Activated naive CD8-positive, alpha-beta T cell (primary cell): ENCODE results near the gene C1orf105.
"Not testable (repeated sequence)": the region's sequence is repeated elsewhere in the genome, so short reads cannot be mapped to it uniquely, and the experiment has no call there.

Source experiments
- H3K27ac Mint-ChIP-seq: one replicate; pipeline ENCODE4 v1.8.0; 2021; ENCODE audit warnings: mixed read lengths
- H3K27me3 Mint-ChIP-seq: one replicate; pipeline ENCODE4 v1.8.0; 2021; ENCODE audit warnings: mixed read lengths
- H3K36me3 Mint-ChIP-seq: one replicate; pipeline ENCODE4 v1.8.0; 2021; ENCODE audit warnings: mixed read lengths
- H3K4me1 Mint-ChIP-seq: one replicate; pipeline ENCODE4 v1.8.0; 2021; ENCODE audit warnings: low read depth, mixed read lengths
- H3K4me3 Mint-ChIP-seq: one replicate; pipeline ENCODE4 v1.8.0; 2021; ENCODE audit warnings: mild to moderate bottlenecking, mixed read lengths
- H3K9me3 Mint-ChIP-seq: one replicate; pipeline ENCODE4 v1.8.0; 2021; ENCODE audit warnings: low read depth, mixed read lengths

Gene C1orf105

GRCh38 chr1:172429331-172430127 is 9.0 kb downstream of the C1orf105 start:
- H3K4me3 Mint-ChIP-seq: no peak overlapping the region
- no peaks in the 10 kb centered on the region for H3K27me3 Mint-ChIP-seq
- peaks cover 43% of the 10 kb centered on the region for H3K4me1 Mint-ChIP-seq
- H3K9me3 Mint-ChIP-seq: no peaks in the 10 kb centered on the region
- H3K36me3 Mint-ChIP-seq: peaks cover 3% of the 10 kb centered on the region
- H3K27ac Mint-ChIP-seq: no peak overlapping the region

DNA sequence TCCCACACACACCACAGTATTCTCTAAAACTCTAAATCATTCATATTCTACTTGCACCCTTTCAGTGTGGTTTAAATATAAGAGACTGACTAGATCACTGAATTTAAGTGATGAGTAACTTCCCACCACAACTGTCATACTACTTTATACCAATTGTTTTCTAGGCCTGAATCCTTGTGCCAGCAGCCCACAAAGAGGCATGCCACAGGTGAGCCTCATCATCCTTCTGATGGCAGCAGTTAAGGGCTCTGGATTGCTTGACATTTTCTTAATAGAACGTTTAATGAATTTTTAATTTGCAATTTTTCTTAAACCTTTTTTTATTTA is 9.6 kb downstream of the C1orf105 start:
- Mint-ChIP-seq H3K4me3 (no peak overlapping the region), H3K27ac (no peak overlapping the region), H3K9me3 (no peaks in the 10 kb centered on the region), H3K4me1 (peaks cover 43% of the 10 kb centered on the region), H3K27me3 (no peaks in the 10 kb centered on the region), H3K36me3 (peaks cover 3% of the 10 kb centered on the region)

- Mint-ChIP-seq H3K36me3 (peaks cover 3% of the 10 kb centered on the region), H3K9me3 (no peaks in the 10 kb centered on the region), H3K4me1 (peaks cover 43% of the 10 kb centered on the region), H3K27me3 (no peaks in the 10 kb centered on the region), H3K4me3 (peak overlapping the region; percentile 54), H3K27ac (peak overlapping the region; percentile 72)
Measured at GRCh38 chr1:172431204-172431603, 10.7 kb downstream of the C1orf105 start.

- H3K4me3 Mint-ChIP-seq: peak overlapping the region; percentile 54
- peak overlapping the region; percentile 72 for H3K27ac Mint-ChIP-seq
- H3K27me3 Mint-ChIP-seq: no peaks in the 10 kb centered on the region
- no peaks in the 10 kb centered on the region for H3K9me3 Mint-ChIP-seq
- H3K36me3 Mint-ChIP-seq: peaks cover 3% of the 10 kb centered on the region
- peaks cover 43% of the 10 kb centered on the region for H3K4me1 Mint-ChIP-seq
Measured at GRCh38 chr1:172431721-172432192, 11.3 kb downstream of the C1orf105 start.

GRCh38 chr1:172437183-172437582 is 16.7 kb downstream of the C1orf105 start:
- not testable (repeated sequence) for H3K27me3 Mint-ChIP-seq, H3K9me3 Mint-ChIP-seq, H3K4me3 Mint-ChIP-seq, H3K36me3 Mint-ChIP-seq, H3K27ac Mint-ChIP-seq
- H3K4me1 Mint-ChIP-seq: peaks cover 39% of the 10 kb centered on the region

- Mint-ChIP-seq H3K27me3 (no peaks in the 10 kb centered on the region), H3K27ac (peak overlapping the region; percentile 94), H3K4me1 (peaks cover 40% of the 10 kb centered on the region)
Measured at GRCh38 chr1:172442404-172442803, 21.9 kb downstream of the C1orf105 start.

GRCh38 chr1:172442843-172443565 is 22.5 kb downstream of the C1orf105 start:
- Mint-ChIP-seq H3K4me1 (peaks cover 40% of the 10 kb centered on the region), H3K4me3 (peak overlapping the region; percentile 95), H3K36me3 (peaks cover 2% of the 10 kb centered on the region), H3K27me3 (no peaks in the 10 kb centered on the region), H3K9me3 (no peaks in the 10 kb centered on the region), H3K27ac (peak overlapping the region; percentile 94)

More at GRCh38 chr1:172442404-172442803, 21.9 kb downstream of the C1orf105 start:
- Mint-ChIP-seq H3K36me3 (peaks cover 2% of the 10 kb centered on the region), H3K9me3 (no peaks in the 10 kb centered on the region), H3K4me3 (peak overlapping the region; percentile 95)

- H3K27ac Mint-ChIP-seq: peak within 1 kb of the TSS; percentile 94
- peaks cover 40% of the 10 kb centered on the region for H3K4me1 Mint-ChIP-seq
- peak within 1 kb of the TSS; percentile 95 for H3K4me3 Mint-ChIP-seq
- H3K27me3 Mint-ChIP-seq: no peaks in the 10 kb centered on the region
- no peaks in the 10 kb centered on the region for H3K9me3 Mint-ChIP-seq
- H3K36me3 Mint-ChIP-seq: no peaks in the 10 kb centered on the region
Measured at GRCh38 chr1:172443666-172444453, 23.4 kb downstream of the C1orf105 start, which contains the start of gene PIGC. TSS of gene PIGC (minus strand) at chr1:172444069. CDS start at chr1:172442622, 1,447 bp downstream.

- Mint-ChIP-seq H3K36me3 (no peaks in the 10 kb centered on the region), H3K9me3 (no peaks in the 10 kb centered on the region), H3K27ac (no peak overlapping the region), H3K4me3 (no peak overlapping the region), H3K27me3 (no peaks in the 10 kb centered on the region), H3K4me1 (peaks cover 38% of the 10 kb centered on the region)
Measured at GRCh38 chr1:172446547-172446946, 26.1 kb downstream of the C1orf105 start.

- Mint-ChIP-seq H3K36me3 (no peaks in the 10 kb centered on the region), H3K4me3 (no peak overlapping the region), H3K27ac (no peak overlapping the region), H3K27me3 (no peaks in the 10 kb centered on the region), H3K4me1 (peaks cover 27% of the 10 kb centered on the region), H3K9me3 (no peaks in the 10 kb centered on the region)
Measured at GRCh38 chr1:172447641-172448040, 27.2 kb downstream of the C1orf105 start.

DNA sequence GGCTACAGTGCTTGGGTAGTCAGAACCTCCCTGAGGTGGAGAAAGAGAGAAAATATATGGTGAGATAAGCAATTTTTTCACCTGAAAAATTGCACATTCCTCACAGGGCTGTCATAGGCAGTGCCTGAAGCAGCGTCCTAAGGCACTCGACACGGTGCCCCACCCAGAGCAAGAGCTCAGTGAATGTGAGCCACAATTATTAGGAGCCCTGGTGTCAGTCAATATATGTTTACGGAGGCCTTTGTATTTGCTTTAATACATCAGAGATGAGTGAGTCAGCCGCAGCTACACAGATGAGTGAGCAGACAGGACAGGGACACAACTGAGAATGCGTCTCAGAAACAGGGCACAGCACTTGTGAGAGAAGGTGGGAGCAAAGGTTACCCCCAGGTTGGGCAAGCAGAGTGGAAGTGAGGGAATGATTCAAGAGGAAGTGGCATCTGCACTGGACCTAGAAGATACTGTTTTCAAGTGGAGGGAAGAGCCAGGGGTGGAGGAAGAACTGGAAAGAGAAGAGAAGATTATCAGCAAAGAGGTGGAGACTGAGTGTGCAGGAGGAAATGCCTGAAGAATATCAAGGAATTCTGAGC is 28.6 kb downstream of the C1orf105 start:
- no peaks in the 10 kb centered on the region for H3K27me3 Mint-ChIP-seq
- H3K27ac Mint-ChIP-seq: no peak overlapping the region
- no peaks in the 10 kb centered on the region for H3K9me3 Mint-ChIP-seq
- H3K4me1 Mint-ChIP-seq: peaks cover 19% of the 10 kb centered on the region
- H3K36me3 Mint-ChIP-seq: no peaks in the 10 kb centered on the region
- H3K4me3 Mint-ChIP-seq: no peak overlapping the region

DNA sequence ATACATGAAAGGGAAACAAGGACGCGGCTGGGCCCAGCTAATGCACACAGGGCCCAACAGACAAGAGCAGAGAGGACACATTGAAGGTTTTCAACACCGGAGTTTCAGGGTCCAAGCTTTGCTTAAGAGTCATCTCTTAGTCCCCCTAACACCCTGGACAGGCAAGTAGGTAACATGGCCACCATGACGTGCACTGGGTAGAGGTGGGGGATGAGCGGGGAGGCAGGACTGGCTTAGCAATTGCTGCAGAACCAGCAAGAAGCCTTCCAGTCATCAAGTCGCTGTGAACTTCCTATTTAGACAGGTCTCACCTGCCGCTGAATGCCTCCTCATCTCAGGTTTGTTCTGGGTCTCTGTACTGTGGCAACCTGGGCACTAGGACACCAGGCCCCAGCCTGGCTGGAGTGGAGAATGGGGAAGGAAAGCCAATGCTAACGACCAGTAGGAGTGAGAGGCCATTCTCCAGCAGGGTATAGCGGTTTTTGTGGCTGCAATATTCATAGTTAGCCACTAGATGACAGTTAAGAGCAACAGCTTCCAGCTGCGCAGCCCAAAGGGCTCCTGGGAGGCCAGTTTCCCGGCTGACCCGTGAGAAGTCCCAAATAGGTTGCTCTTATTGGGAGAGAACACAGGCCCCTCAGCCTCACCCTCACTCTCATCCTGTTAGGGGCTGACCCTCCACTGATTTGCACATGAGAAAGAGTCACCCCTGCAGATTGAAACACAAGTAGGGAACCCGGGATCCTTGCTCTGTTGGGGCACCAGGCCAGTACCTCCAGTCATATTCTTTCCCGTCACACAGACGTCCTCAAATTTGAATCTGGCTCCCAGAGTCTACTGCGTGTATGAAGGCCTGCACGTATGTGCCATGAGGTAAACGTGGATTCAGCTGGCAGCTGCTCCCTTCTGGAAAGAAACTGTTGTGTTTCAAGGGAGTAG is 29.4 kb downstream of the C1orf105 start:
- Mint-ChIP-seq H3K27me3 (no peaks in the 10 kb centered on the region), H3K27ac (no peak overlapping the region), H3K4me1 (peaks cover 14% of the 10 kb centered on the region), H3K4me3 (no peak overlapping the region), H3K36me3 (no peaks in the 10 kb centered on the region), H3K9me3 (no peaks in the 10 kb centered on the region)

GRCh38 chr1:172450524-172450885 is 30.0 kb downstream of the C1orf105 start:
- peaks cover 14% of the 10 kb centered on the region for H3K4me1 Mint-ChIP-seq
- H3K4me3 Mint-ChIP-seq: no peak overlapping the region
- no peaks in the 10 kb centered on the region for H3K9me3 Mint-ChIP-seq
- no peaks in the 10 kb centered on the region for H3K27me3 Mint-ChIP-seq
- no peak overlapping the region for H3K27ac Mint-ChIP-seq
- no peaks in the 10 kb centered on the region for H3K36me3 Mint-ChIP-seq

GRCh38 chr1:172451002-172451443 is 30.5 kb downstream of the C1orf105 start:
- Mint-ChIP-seq H3K9me3 (no peaks in the 10 kb centered on the region), H3K4me1 (peaks cover 14% of the 10 kb centered on the region), H3K27ac (no peak overlapping the region), H3K4me3 (no peak overlapping the region), H3K36me3 (no peaks in the 10 kb centered on the region), H3K27me3 (no peaks in the 10 kb centered on the region)
